ENCODE results near the gene CNPY1.
"Not testable (repeated sequence)": the region's sequence is repeated elsewhere in the genome, so short reads cannot be mapped to it uniquely, and the experiment has no call there.

CNPY1 gene

GRCh38 chr7:155546449-155546848 is at the start of gene CNPY1:
Gene CNPY1 (minus strand): TSS chr7:155546559. CDS start chr7:155545929, 630 bp downstream.
- not testable (repeated sequence) for FAIRE-seq

GRCh38 chr7:155594961-155595366 is 48.6 kb upstream of the CNPY1 start:
- no peak for FAIRE-seq

- FAIRE-seq: no peak
Measured at GRCh38 chr7:155594163-155594732, 47.9 kb upstream of the CNPY1 start.

- FAIRE-seq: no peak
Measured at GRCh38 chr7:155593461-155594162, 47.3 kb upstream of the CNPY1 start.

GRCh38 chr7:155591055-155591775 is 44.9 kb upstream of the CNPY1 start:
- FAIRE-seq: no peak

GRCh38 chr7:155590215-155591018 is 44.1 kb upstream of the CNPY1 start:
- FAIRE-seq: no peak

GRCh38 chr7:155589001-155589980 is 42.9 kb upstream of the CNPY1 start:
- FAIRE-seq: no peak

GRCh38 chr7:155588468-155588998 is 42.2 kb upstream of the CNPY1 start:
- FAIRE-seq: no peak

GRCh38 chr7:155587486-155587885 is 41.1 kb upstream of the CNPY1 start:
- no peak for FAIRE-seq

GRCh38 chr7:155586843-155587440 is 40.6 kb upstream of the CNPY1 start:
- FAIRE-seq: no peak

GRCh38 chr7:155585951-155586350 is 39.6 kb upstream of the CNPY1 start:
- FAIRE-seq: no peak

GRCh38 chr7:155585532-155585895 is 39.2 kb upstream of the CNPY1 start:
- no peak for FAIRE-seq

- no peak for FAIRE-seq
Measured at GRCh38 chr7:155584763-155585531, 38.6 kb upstream of the CNPY1 start.

GRCh38 chr7:155584261-155584660 is 37.9 kb upstream of the CNPY1 start:
- FAIRE-seq: no peak

- FAIRE-seq: no peak
Measured at GRCh38 chr7:155583636-155584035, 37.3 kb upstream of the CNPY1 start.

GRCh38 chr7:155581954-155582353 is 35.6 kb upstream of the CNPY1 start:
- no peak for FAIRE-seq

GRCh38 chr7:155581107-155581830 is 34.9 kb upstream of the CNPY1 start:
- FAIRE-seq: no peak

- no peak for FAIRE-seq
Measured at GRCh38 chr7:155580367-155580766, 34.0 kb upstream of the CNPY1 start.

- FAIRE-seq: no peak
Measured at GRCh38 chr7:155579565-155579964, 33.2 kb upstream of the CNPY1 start.

GRCh38 chr7:155578016-155578415 is 31.7 kb upstream of the CNPY1 start:
- FAIRE-seq: no peak
